Globus pallidus (tissue), 1 donor: ENCODE results near the gene NET1.
"Not testable (repeated sequence)": the region's sequence is repeated elsewhere in the genome, so short reads cannot be mapped to it uniquely, and the experiment has no call there.

Experiments used
- DNase-seq: peaks from one replicate; pipeline ENCODE4 v3.0.0-alpha.2; 2015; ENCODE audit warnings: low spot score

Gene NET1

GRCh38 chr10:5462841-5463293, 50.5 kb downstream of the NET1 start:
- no peak for DNase-seq

- no peak for DNase-seq
Measured at GRCh38 chr10:5464546-5464945, 52.2 kb downstream of the NET1 start.

- no peak for DNase-seq
Measured at GRCh38 chr10:5465976-5466450, 53.7 kb downstream of the NET1 start.

- DNase-seq, result no peak
Measured at GRCh38 chr10:5466451-5467206, 54.3 kb downstream of the NET1 start.

- DNase-seq, result no peak
Measured at GRCh38 chr10:5467207-5467535, 54.8 kb downstream of the NET1 start.

- no peak for DNase-seq
Measured at GRCh38 chr10:5467634-5468255, 55.4 kb downstream of the NET1 start.

- no peak for DNase-seq
Measured at GRCh38 chr10:5468262-5469106, 56.1 kb downstream of the NET1 start.

- DNase-seq, result no peak
Measured at GRCh38 chr10:5469353-5470061, 57.1 kb downstream of the NET1 start.

- DNase-seq, result no peak
Measured at GRCh38 chr10:5470062-5470751, 57.9 kb downstream of the NET1 start.

- DNase-seq, result not testable (repeated sequence)
Measured at GRCh38 chr10:5474642-5475041, 62.3 kb downstream of the NET1 start.

GRCh38 chr10:5475088-5475487, 62.7 kb downstream of the NET1 start:
- DNase-seq, result not testable (repeated sequence)

- DNase-seq, result not testable (repeated sequence)
Measured at GRCh38 chr10:5475974-5476807, 63.8 kb downstream of the NET1 start.

- DNase-seq, result no peak
Measured at GRCh38 chr10:5476918-5477525, 64.7 kb downstream of the NET1 start.

- DNase-seq, result no peak
Measured at GRCh38 chr10:5477948-5478693, 65.8 kb downstream of the NET1 start.

- no peak for DNase-seq
Measured at GRCh38 chr10:5478694-5479305, 66.4 kb downstream of the NET1 start.

GRCh38 chr10:5479481-5480161, 67.3 kb downstream of the NET1 start:
- no peak for DNase-seq

GRCh38 chr10:5480162-5480941, 68.0 kb downstream of the NET1 start:
- no peak for DNase-seq
